PC-9 (cell line): ENCODE results near the gene ABCA2. TPM values are rescaled to one million over a fixed set of nuclear protein-coding genes. Genes with fewer than 3 reads are reported as not detected.

Source experiments
- BruUV-seq: library from RNA; stranded (reverse); fragments of 400-500 nt; replicated peaks from 2 replicates; lab custom pipeline; 2021; lab: Mats Ljungman, UMichigan
- CTCF ChIA-PET: fragments of 300-600 bp; sonication (Branson Sonifier 250); formaldehyde crosslinking; loops from one replicate; lab custom pipeline; 2022; ENCODE audit warnings: antibody characterized with exemption; lab: Charles Lee
- POLR2A ChIA-PET: fragments of 300-600 bp; sonication (Branson Sonifier 250); formaldehyde crosslinking; loops from one replicate; lab custom pipeline; 2022; ENCODE audit warnings: antibody characterized with exemption; ENCODE audit not compliant: unreplicated experiment; lab: Charles Lee
- DNase-seq, 2 experiments: peaks; one replicate each; pipeline versions ENCODE4 v3.0.0 to v3.0.0-alpha.2; 2015 to 2022; ENCODE audit warnings: mixed read lengths in 1 of 2
- H2AFZ ChIP-seq: fragments of 200-600 bp; sonication (generic); 2 replicates; pipeline ENCODE4 v1.8.1; 2017; ENCODE audit warnings: antibody characterized with exemption
- H3F3A ChIP-seq: fragments of 200-600 bp; sonication (generic); 2 replicates; pipeline ENCODE4 v1.8.1; 2017; ENCODE audit warnings: antibody characterized with exemption, mild to moderate bottlenecking, low read depth; ENCODE audit not compliant: insufficient read depth
- H3K27ac ChIP-seq: fragments of 200-600 bp; sonication (generic); 2 replicates; pipeline ENCODE4 v1.6.1; 2016; ENCODE audit warnings: mixed run types
- H3K27me3 ChIP-seq: fragments of 200-600 bp; sonication (generic); 2 replicates; pipeline ENCODE4 v1.6.1; 2016; ENCODE audit warnings: low read depth, mixed run types; ENCODE audit not compliant: insufficient read depth
- H3K36me3 ChIP-seq: fragments of 200-600 bp; sonication (generic); 2 replicates; pipeline ENCODE4 v1.6.1; 2016; ENCODE audit warnings: low read depth, mixed run types
- H3K4me1 ChIP-seq: fragments of 200-600 bp; sonication (generic); replicated peaks from 2 replicates; pipeline ENCODE4 v1.6.1; 2016; ENCODE audit warnings: mixed run types; ENCODE audit not compliant: insufficient read depth
- H3K4me2 ChIP-seq: fragments of 200-600 bp; sonication (generic); 2 replicates; pipeline ENCODE4 v1.6.1; 2017; ENCODE audit warnings: mixed run types
- H3K4me3 ChIP-seq: fragments of 200-600 bp; sonication (generic); 2 replicates; pipeline ENCODE4 v1.6.1; 2016; ENCODE audit warnings: mixed run types
- H3K79me2 ChIP-seq: fragments of 200-600 bp; sonication (generic); 2 replicates; pipeline ENCODE4 v1.6.1; 2017; ENCODE audit warnings: low read depth, mixed run types
- H3K9me2 ChIP-seq: fragments of 200-600 bp; sonication (generic); 2 replicates; pipeline ENCODE4 v1.8.1; 2017; ENCODE audit warnings: mild to moderate bottlenecking; ENCODE audit not compliant: insufficient read depth
- H3K9me3 ChIP-seq: fragments of 200-600 bp; sonication (generic); 2 replicates; pipeline ENCODE4 v1.8.1; 2016; ENCODE audit warnings: low read depth; ENCODE audit not compliant: insufficient read depth
- H4K20me1 ChIP-seq: fragments of 200-600 bp; sonication (generic); 2 replicates; pipeline ENCODE4 v1.8.1; 2017; ENCODE audit not compliant: insufficient read depth
- EZH2 ChIP-seq: fragments of 200-600 bp; sonication (generic); IDR thresholded peaks from 2 replicates; pipeline ENCODE4 v1.8.0; 2017; ENCODE audit warnings: antibody characterized with exemption, low read depth
- intact Hi-C: fragments of 100-400 bp; cut with micrococcal nuclease; formaldehyde crosslinking; loops from one replicate; pipeline ENCODE4 v1.10.0; 2022; ENCODE audit not compliant: unreplicated experiment
- total RNA-seq: library from RNA; stranded (reverse); gene quantifications from 2 replicates; pipeline ENCODE4 v1.2.3, GENCODE V29; 2021
- TF ChIP-seq, protein P1 (sequence below): fragments of 200-600 bp; sonication (generic); conservative IDR thresholded peaks from 2 replicates; pipeline ENCODE4 v1.6.1; 2017; ENCODE audit warnings: mixed run types, antibody characterized with exemption, mild to moderate bottlenecking, moderate library complexity

ABCA2 gene
- total RNA-seq, 1 experiment from 2014 or later, result 79.2 TPM

- no peaks in the 10 kb centered on the region for H3K9me2 ChIP-seq
- no peak for TF ChIP-seq EZH2
- TF ChIP-seq, protein P1, sequence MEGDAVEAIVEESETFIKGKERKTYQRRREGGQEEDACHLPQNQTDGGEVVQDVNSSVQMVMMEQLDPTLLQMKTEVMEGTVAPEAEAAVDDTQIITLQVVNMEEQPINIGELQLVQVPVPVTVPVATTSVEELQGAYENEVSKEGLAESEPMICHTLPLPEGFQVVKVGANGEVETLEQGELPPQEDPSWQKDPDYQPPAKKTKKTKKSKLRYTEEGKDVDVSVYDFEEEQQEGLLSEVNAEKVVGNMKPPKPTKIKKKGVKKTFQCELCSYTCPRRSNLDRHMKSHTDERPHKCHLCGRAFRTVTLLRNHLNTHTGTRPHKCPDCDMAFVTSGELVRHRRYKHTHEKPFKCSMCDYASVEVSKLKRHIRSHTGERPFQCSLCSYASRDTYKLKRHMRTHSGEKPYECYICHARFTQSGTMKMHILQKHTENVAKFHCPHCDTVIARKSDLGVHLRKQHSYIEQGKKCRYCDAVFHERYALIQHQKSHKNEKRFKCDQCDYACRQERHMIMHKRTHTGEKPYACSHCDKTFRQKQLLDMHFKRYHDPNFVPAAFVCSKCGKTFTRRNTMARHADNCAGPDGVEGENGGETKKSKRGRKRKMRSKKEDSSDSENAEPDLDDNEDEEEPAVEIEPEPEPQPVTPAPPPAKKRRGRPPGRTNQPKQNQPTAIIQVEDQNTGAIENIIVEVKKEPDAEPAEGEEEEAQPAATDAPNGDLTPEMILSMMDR, result no peak
- BruUV-seq, result no TSS peak
- no peaks in the 10 kb centered on the region for H3K27me3 ChIP-seq
- ChIA-PET CTCF (no interaction called here), POLR2A (interaction anchor here (0.6 kb wide), 2 partner anchors 45 to 182 kb away, joined by 3 read pairs; no protein-coding TSS in a partner anchor)
- no peak within 1 kb of the TSS for H2AFZ ChIP-seq
- peaks cover 12% of the 10 kb centered on the region; the same call in 1 of the 2 replicates for H3F3A ChIP-seq
- H3K36me3 ChIP-seq, result no peaks in the 10 kb centered on the region
- no peaks in the 10 kb centered on the region for H3K9me3 ChIP-seq
- peak in 1 of 2 experiments; percentile 67 for DNase-seq
- no peak within 1 kb of the TSS for H3K4me3 ChIP-seq
- peaks cover 9% of the 10 kb centered on the region for H3K4me1 ChIP-seq
- H3K79me2 ChIP-seq, result no peaks in the 10 kb centered on the region
- intact Hi-C loops, result no loop called here
- no peaks in the 10 kb centered on the region for H4K20me1 ChIP-seq
- no peak within 1 kb of the TSS for H3K4me2 ChIP-seq
- no peak within 1 kb of the TSS for H3K27ac ChIP-seq
Measured at GRCh38 chr9:136982232-136983051, 45.6 kb downstream of the ABCA2 start, which contains the start of gene LCNL1. TSS of gene LCNL1 (plus strand) at chr9:136982993. CDS start at chr9:136983587, 594 bp downstream.

DNA sequence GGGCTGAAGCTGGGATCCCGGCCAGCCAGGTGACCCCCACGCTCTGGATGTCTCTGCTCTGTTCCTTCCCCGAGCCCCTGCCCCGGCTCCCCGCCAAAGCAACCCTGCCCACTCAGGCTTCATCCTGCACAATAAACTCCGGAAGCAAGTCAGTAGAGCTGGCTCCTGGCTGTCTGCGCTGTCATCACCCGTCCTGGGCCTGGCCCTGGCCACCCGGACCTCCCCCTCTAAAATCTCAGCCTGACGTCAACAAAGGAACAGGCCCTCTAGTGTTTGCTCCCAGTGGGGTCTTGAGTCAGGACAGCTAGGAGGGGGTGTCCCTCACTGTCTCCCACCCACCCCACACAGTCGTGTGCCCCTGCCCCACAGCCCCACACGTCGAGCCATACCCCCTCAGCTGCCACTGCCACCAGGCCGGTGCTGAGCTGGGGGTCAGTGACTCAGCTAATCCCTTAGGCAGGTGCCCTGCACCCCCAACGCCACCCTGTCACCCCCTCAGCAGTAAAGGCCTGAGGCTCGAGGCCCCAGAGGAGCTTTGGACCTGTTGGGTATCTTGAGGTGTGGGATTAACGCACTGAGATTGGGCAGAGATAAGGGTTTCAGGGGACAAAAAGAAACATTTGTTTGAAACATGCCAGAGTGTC lies 46.3 kb downstream of the ABCA2 start:
- no peak overlapping the region for H3K27ac ChIP-seq
- DNase-seq, result no peak
- H3K9me3 ChIP-seq, result no peaks in the 10 kb centered on the region
- no peak overlapping the region for H3K4me2 ChIP-seq
- H2AFZ ChIP-seq, result no peak overlapping the region
- no TSS peak for BruUV-seq
- H3K79me2 ChIP-seq, result no peaks in the 10 kb centered on the region
- intact Hi-C loops, result no loop called here
- H3K4me1 ChIP-seq, result peaks cover 9% of the 10 kb centered on the region
- CTCF ChIA-PET, result no interaction called here
- no peaks in the 10 kb centered on the region for H3K27me3 ChIP-seq
- TF ChIP-seq, protein P1, result no peak
- TF ChIP-seq EZH2, result no peak
- no peaks in the 10 kb centered on the region for H4K20me1 ChIP-seq
- POLR2A ChIA-PET, result interaction anchor here (0.6 kb wide), 2 partner anchors 44 to 181 kb away, joined by 3 read pairs; no protein-coding TSS in a partner anchor
- H3K4me3 ChIP-seq, result no peak overlapping the region
- H3F3A ChIP-seq, result peaks cover 12% of the 10 kb centered on the region; the same call in 1 of the 2 replicates
- no peaks in the 10 kb centered on the region for H3K9me2 ChIP-seq
- H3K36me3 ChIP-seq, result no peaks in the 10 kb centered on the region

GRCh38 chr9:136980669-136981478 lies 47.2 kb downstream of the ABCA2 start:
- ChIA-PET CTCF (no interaction called here), POLR2A (interaction anchor here (0.6 to 0.7 kb wide), 2 partner anchors 32 to 190 kb away, joined by 3 to 7 read pairs; partner anchors contain the start of gene TMEM141)
- H4K20me1 ChIP-seq, result no peaks in the 10 kb centered on the region
- no peaks in the 10 kb centered on the region for H3K27me3 ChIP-seq
- intact Hi-C loops, result no loop called here
- H3K4me3 ChIP-seq, result no peak overlapping the region
- BruUV-seq, result no TSS peak
- no peaks in the 10 kb centered on the region for H3K36me3 ChIP-seq
- DNase-seq, result no peak
- H3K4me1 ChIP-seq, result peaks cover 9% of the 10 kb centered on the region
- H2AFZ ChIP-seq, result no peak overlapping the region
- TF ChIP-seq, protein P1, result no peak
- TF ChIP-seq EZH2, result no peak
- peaks cover 12% of the 10 kb centered on the region; the same call in 1 of the 2 replicates for H3F3A ChIP-seq
- no peaks in the 10 kb centered on the region for H3K79me2 ChIP-seq
- H3K4me2 ChIP-seq, result no peak overlapping the region
- no peaks in the 10 kb centered on the region for H3K9me2 ChIP-seq
- H3K27ac ChIP-seq, result no peak overlapping the region
- H3K9me3 ChIP-seq, result no peaks in the 10 kb centered on the region
